DND-41 (cell line): ENCODE results near the gene PDE3B.

Experiments used
- CTCF ChIP-seq: IDR thresholded peaks from 2 replicates; pipeline ENCODE4 v1.5.1; 2012; ENCODE audit warnings: borderline replicate concordance, low read length, moderate library complexity, mild to moderate bottlenecking; ENCODE audit not compliant: poor library complexity, severe bottlenecking; ENCODE audit errors: extremely low read depth
- EZH2 ChIP-seq: IDR thresholded peaks from 3 replicates; pipeline ENCODE4 v1.6.1; 2012; ENCODE audit warnings: borderline replicate concordance, low read depth, mild to moderate bottlenecking, moderate library complexity, low read length, inconsistent platforms; ENCODE audit not compliant: severe bottlenecking

GRCh38 chr11:14673824-14674405, 30.3 kb downstream of the PDE3B start:
- TF ChIP-seq CTCF = no peak
- no peak for TF ChIP-seq EZH2
